Stimulated activated CD8-positive, alpha-beta memory T cell treated with anti-CD3 and anti-CD28 coated beads, Interleukin-15, amount 100 ng/mL, for 1 hour (primary cell): ENCODE data around the gene KISS1.

Experiments used
- DNase-seq: peaks from one replicate; pipeline ENCODE4 v3.0.0-alpha.2; 2020; ENCODE audit warnings: low read depth

KISS1 gene

GRCh38 chr1:204154568-204155255 lies 41.6 kb downstream of the KISS1 start:
- DNase-seq = no peak

- no peak for DNase-seq
Measured at GRCh38 chr1:204153667-204154066, 42.6 kb downstream of the KISS1 start.

- no peak for DNase-seq
Measured at GRCh38 chr1:204152310-204153044, 43.8 kb downstream of the KISS1 start.

- DNase-seq = peak; percentile 15
Measured at GRCh38 chr1:204151552-204152309, 44.6 kb downstream of the KISS1 start, which contains the start of gene ETNK2. Gene ETNK2, minus strand, starts transcription at chr1:204152044. Its CDS starts 192 bp downstream, at chr1:204151852.

- no peak for DNase-seq
Measured at GRCh38 chr1:204150702-204151551, 45.4 kb downstream of the KISS1 start.

- no peak for DNase-seq
Measured at GRCh38 chr1:204149635-204150565, 46.4 kb downstream of the KISS1 start.

- DNase-seq = no peak
Measured at GRCh38 chr1:204149107-204149506, 47.2 kb downstream of the KISS1 start.

GRCh38 chr1:204147406-204148383 lies 48.6 kb downstream of the KISS1 start:
- no peak for DNase-seq

- DNase-seq = no peak
Measured at GRCh38 chr1:204146965-204147364, 49.3 kb downstream of the KISS1 start.

GRCh38 chr1:204146309-204146708 lies 50.0 kb downstream of the KISS1 start:
- no peak for DNase-seq

- no peak for DNase-seq
Measured at GRCh38 chr1:204145033-204145504, 51.2 kb downstream of the KISS1 start.

- DNase-seq = no peak
Measured at GRCh38 chr1:204143276-204144041, 52.8 kb downstream of the KISS1 start.

GRCh38 chr1:204142032-204142974 lies 54.0 kb downstream of the KISS1 start:
- no peak for DNase-seq

- no peak for DNase-seq
Measured at GRCh38 chr1:204141131-204141530, 55.2 kb downstream of the KISS1 start.
